ENCODE measurements around the gene GNAQ.
"Not testable (repeated sequence)": the region's sequence is repeated elsewhere in the genome, so short reads cannot be mapped to it uniquely, and the experiment has no call there.

Gene GNAQ

DNA sequence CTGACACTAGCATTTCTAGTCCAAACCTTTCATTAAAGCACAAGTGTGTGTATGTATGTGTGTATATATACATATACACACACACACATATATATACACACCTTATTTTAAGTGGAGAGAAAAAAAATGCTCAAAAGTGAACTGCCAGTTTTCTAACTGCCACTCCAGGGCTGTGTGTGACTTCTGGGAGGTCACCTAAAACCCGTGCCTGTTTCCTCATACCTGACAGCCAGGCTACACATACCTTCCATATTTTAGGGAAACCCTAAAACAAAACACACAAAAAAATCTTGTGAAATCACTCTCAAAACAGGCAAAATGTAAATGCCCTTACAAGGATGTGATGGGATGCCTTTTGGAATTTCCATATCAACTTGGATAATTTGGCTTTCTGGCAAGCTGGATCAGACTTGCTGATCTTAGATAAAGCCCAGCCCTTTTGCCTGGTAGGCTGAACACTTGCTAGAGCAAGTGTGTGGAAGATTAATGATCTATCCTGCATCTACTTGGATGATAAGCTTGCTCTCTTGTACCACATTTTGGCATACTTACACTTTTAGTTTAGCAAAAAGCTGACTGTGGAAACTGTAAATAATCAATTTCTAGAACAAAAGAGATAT lies 127.8 kb downstream of the GNAQ start:
- no peak for DNase-seq (ENCODE audit: low read depth)

DNA sequence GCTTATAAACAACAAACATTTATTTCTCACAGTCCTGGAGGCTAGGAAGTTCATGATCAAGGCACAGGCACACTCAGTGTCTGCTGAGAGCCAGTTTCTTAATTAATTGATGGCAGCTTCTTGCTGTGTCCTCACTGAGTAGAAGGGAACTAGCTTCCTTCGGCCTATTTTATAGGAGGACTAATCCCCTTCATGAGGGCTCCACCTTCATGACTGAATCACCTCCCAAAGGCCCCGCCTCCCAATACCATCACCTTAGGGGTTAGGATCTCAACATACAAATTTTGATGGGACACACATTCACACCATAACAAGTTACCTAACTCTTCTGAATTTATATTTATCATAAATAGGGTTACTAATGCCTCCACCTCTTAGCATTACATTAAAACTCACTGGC lies 129.8 kb downstream of the GNAQ start:
- DNase-seq (ENCODE audit: low read depth), result no peak

DNA sequence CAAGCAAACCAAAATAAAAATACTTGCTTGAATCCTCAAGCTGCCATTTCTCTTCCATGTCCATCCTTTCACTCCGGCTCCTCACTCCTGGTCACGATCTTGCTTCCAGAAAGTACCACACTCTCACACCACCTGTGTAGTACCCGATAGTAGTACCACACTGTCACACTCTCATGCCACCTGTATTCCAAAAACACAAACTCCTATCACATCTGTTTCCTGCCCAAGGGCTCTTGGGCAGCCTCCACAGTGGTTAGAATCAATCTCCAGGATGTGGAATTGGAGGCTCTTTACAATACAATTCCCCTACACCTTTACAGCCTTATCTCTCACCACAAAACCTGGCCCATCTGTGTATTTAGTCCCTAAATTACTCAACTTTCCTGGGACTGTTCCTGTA lies 130.6 kb downstream of the GNAQ start:
- no peak for DNase-seq (ENCODE audit: low read depth)

DNA sequence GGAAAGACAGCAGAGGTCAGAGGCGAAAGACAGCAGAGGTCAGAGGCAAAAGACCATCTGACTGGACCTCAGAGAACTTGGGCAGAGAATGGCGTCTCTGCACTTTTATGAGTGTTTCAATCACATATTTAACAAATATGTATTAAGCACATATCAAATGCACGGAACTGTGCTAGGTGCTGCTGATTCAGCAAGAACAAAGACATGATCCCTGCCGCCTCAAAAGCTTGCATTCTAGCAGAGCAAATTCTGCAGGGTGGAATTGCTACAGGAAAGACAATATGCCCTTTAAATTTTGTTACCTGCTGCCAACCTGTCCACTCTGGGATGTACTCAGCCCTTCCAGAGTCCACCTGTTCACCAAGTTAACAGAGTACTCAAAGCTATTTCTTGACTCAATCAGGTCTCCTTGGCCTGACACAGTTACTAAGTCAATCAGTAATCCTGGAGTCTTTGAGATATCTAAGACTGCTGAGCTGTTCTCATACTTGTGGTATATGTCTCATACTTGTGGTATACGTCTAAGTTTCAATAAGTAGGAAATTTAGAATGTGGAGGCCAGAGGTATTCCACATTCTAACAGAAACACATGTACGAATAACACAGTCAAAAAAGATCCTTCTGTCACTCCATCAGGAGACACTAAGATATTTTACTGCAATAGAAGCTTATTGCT lies 131.8 kb downstream of the GNAQ start:
- no peak for DNase-seq (ENCODE audit: low read depth)

DNA sequence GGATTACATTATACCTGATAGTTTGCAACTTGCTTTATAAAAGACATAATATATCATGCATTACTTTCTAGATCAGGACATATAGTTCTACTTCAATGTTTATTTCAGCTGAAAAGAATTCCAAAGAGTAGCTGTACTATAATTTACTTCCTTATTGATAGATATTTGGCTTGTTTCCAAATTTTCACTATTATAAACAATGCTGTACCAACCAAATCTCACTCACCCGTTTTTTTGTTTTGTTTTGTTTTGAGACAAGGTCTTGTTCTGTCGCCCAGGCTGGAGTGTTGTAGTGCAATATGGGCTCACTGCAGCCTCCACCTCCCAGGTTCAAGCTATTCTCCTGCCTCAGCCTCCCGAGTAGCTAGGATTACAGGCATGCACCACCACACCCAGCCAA lies 132.7 kb downstream of the GNAQ start:
- no peak for DNase-seq (ENCODE audit: low read depth)

DNA sequence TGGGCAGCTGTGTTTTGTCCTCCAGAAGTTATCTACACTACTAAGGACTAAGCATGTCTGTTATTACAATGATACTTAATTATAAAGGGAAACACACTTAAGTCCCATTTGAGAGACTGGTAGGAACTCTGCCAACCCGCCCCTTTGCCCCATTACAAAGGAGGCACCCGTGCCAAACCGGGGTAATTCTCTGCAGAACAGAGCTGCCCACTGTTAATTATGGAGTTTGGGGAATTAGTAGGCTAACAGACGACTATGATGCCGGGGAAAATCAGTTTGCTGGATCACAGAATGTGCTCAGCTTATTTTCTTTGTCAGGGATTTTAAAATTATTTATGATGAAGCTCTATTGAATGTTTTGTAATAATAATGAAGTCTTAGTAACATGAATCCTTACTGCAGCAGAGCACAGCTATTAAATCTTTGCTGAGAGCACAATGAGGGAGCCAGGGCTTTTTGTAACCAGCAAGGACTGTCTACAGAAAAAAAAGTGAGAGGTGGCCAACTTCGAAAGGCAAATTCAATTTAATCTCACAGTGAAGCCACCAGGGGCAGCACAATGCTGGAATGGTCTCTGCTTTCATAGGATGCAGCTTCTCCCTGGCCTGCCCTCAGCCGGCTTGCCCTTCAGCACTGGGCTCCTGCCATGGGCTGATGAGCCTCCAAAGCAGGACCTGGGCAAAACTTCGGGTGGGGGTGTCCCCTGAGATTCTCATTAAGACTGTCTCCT lies 134.5 kb downstream of the GNAQ start:
- DNase-seq (ENCODE audit: low read depth), result no peak

DNA sequence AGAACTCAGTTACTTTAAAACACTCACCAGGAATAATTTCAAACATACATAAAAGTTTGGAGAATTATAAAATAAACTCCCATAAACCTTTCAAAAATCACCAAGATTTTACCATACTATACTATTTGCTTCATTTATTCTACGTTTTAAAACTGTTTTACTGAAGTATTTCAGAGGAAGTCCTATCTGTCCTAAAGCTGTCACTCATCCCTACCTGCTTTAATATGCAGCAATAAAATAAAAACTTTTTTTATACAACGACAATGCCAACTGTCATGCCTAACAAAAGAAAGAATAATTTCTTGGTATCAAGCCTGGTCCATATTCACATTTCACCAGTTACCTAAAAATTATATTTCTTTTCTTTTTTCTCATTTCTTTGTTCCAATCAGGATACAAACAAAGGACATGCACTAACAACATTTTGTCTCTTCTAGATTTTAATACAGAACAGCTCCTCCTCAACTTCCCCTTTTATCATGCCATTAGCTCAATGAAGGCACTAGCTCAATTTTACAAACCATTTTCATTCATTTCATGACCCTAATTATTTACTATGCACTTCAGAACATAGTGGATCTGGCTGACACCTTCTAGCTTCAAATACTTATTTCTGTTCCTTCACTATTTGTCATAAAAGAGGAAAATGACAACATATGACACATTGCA lies 135.2 kb downstream of the GNAQ start:
- DNase-seq (ENCODE audit: low read depth), result no peak

DNA sequence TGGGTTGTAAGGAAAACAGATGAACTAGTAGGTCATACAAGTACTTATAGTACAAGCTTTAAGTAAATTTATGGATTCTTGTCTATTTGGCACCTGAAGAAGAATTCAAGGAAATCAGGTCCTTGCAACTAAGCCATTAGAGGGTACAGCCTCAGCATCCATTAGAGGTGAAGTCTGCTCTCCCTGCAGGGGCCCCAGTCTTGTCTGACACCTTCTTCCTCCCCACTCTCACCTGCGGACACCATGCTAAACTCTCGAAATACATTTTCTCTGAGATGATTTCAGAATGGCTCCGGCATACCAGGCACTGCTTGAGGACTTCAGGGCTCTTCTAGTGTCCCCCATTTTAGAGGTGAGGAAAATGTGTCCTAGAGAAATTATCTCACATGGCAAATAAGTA lies 137.9 kb downstream of the GNAQ start:
- no peak for DNase-seq (ENCODE audit: low read depth)

DNA sequence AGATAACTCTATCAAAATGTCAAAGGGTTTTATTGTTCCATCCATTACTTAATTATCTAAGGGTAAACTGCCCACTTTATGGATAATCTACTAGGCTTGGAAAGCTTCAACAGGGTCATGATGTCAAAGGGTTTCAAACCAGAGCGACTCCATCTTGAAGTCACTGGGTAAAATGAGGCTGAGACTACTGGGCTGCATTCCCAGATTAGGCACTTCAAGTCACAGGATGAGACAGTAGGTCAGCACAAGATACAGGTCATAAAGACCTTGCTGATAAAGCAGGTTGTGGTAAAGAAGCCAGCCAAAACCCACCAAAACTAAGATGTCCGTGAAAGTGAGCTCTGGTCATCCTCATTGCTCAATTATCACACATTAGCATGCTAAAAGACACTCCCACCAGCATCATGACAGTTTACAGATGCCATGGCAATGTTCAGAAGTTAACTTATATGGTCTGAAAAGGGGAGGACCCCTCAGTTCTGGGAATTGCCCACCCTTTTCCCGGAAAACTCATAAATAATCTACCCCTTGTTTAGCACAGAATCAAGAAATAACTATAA lies 138.6 kb downstream of the GNAQ start:
- no peak for DNase-seq (ENCODE audit: low read depth)

DNA sequence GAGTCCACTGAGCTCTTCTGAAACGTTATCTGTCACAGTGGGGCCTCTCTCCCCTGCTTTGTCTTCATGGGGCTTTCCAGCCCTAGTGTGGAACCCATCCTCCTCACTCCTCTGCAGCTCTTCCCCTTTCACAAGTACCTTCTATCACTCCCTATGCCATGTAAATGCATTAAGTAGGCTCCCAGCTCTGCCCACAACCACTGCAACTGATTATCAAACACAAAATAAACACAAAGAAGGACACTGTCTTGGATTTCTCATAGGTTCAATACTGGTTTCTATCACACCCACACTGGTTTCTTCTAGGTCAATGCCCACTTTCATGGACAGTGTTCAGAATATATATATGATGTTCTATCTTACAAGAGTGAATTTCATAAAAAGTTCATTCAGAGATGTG lies 139.4 kb downstream of the GNAQ start:
- DNase-seq (ENCODE audit: low read depth), result no peak

DNA sequence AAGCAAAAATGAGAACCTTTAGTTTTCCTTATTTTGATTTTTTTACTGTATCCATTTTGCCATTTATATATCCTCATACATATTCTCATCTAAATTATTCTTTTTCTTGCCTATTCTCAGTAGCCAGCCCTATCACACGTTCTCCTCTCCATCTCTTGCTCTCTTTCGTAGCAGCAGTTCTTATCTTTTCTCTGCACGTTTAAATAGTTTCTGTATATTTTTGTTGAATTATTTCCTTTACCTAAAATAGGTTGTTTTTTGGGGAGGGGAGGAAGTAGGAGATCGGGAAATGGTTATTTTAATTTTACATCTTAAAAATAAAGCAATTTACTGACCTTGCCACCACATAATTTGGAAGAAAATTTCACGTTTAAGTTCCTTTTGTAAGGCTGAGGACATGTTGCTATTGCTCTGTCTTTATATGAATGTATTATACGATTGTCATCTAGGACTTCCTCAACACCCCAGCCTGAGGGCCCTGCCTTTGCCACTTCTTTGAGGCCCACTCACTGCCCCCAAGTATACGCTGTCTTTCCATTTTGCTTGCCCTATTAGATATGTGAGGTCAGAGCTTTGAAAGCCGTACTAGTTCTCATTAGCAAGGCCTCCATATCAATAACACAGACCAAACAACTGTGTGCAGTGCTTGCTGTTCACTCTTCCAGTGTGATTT lies 140.3 kb downstream of the GNAQ start:
- no peak for DNase-seq (ENCODE audit: low read depth)

DNA sequence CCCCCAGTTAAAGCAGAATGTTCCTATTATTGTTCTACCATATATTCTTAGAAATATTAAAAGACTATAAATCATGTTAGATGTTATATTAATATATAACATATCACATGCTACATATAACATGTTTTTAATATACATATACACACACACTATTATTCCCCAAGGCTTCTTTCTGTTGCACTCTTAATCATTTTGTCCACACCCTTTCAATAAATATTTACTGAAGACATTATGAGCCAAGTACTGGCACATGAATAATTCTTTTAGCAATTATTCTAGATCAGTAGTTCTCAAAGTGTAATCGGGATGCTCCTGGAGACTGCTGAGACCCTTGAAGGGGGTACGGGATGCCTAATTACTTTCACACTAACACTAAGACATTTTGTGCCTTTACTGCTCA lies 143.9 kb downstream of the GNAQ start:
- DNase-seq (ENCODE audit: low read depth), result no peak

DNA sequence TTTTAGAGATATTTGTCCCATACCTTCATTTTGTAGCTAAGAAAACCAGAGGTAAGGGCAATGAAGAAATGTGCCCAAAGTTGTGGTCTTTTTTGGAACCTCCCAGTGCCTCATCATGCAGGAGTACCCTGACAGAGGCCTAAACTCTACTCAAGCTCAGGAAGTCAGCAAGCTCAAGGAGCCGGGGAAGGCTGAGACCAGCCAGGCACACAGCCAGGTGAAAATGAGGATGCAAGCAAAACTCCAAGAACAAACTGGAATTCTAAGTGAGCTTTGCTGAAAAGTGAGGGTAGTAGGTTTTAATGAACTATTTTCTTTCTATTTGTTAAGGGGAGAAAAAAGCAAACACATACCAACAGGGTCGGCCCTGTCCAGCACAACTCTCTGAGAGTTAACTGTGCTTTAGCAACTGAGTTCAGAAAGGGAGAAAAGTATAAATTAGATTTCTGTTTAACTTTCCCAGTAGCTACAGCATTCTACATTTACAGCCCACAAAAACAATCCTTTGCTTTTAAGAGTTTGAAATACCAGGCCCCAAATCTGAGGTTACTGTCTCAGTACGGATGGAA lies 146.4 kb downstream of the GNAQ start:
- no peak for DNase-seq (ENCODE audit: low read depth)

DNA sequence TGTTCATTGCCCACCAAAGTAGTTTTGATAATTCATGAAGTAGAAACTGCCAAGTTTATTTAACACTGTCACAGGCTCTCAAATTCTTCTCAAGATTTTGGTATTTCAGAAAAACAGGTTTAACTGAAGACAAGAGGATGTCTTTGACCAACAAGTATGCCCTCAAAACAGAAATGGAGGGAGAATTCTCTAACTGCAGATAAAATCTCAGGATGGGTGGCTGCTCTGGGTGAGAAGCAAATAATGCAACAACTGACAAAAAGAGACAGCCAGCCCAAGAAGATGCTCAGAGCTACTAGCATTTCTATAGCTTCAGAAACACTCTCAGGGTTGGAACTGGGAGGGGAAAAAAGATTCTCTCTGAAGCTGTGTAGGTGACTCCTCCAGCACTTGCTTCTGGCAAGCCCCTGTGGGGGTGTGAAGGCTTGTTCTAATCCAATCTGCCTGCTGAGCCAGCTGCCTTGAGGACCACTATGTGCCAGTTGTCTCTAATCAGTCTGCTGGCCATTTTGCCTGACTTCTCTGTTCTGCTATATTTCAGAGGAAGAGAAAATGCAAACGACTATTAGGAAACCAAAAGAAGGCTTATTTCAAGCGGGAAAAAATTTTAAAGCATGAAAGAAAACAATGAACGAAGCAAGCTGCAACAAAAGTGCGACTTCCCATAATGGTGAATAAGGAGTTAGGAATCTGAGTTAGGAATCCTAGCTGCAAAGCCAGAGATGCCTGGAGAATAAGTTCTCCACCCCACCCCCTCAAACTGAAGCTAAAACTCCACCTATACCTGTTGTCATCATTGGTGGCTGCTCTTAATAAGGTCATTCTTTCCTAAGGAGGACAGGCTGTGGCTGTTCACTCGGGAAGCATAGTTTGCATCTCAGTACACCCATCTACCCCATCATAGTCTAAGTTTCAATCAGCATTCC lies 147.5 kb downstream of the GNAQ start:
- DNase-seq (ENCODE audit: low read depth), result no peak

DNA sequence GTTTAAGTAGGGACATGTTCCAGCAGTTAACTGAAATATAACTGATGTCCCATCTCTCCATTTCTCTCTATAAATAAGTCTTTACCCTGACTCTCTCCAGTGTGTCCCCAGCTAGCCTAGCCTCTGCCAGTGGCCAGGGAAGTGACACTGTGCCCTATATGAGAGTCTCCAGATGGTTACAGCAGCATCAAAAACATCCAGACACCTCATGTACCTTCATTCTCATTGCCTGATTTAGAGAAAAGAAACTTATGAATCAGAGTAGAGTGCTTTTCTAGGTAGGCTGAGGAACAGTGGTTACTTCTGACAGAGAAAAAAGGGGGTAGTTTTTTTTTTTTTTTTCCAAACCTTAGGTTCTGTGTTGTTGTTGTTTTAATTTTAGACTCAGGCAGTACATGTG lies 148.5 kb downstream of the GNAQ start:
- no peak for DNase-seq (ENCODE audit: low read depth)

DNA sequence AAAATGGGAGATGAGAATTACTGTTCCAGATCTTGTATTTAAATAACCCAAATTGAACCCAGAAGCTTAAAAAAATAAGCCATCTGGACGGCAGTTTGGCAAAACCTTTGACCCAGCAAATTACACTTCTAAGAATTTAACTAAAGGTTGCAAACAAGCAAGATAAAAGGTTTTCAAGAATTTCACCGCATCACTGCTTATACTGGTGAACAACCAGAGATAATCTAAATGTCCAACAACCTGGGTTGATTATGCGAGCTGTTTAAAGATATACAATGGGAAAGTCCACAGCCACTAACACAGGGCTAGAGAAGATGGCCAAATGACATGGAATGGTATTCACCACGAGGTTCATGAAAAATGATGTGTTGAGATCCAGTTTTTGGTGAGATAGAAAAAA lies 149.3 kb downstream of the GNAQ start:
- no peak for DNase-seq (ENCODE audit: low read depth)

DNA sequence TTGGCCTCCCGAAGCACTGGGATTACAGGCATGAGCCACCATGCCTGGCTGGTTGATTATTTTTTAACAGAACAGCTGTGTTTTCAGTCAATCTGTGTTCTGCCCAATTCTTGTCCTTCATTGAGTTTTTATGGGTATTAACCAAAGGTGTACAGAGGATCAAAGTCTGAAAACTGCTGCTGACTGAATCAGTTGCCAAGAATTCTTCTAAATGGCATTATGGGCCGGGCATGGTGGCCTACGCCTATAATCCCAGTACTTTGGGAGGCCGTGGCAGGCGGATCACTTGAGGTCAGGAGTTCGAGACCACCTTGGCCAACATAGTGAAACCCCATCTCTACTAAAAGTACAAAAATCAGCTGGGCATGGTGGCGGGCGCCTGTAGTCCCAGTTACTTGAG lies 150.0 kb downstream of the GNAQ start:
- DNase-seq (ENCODE audit: low read depth), result not testable (repeated sequence)

DNA sequence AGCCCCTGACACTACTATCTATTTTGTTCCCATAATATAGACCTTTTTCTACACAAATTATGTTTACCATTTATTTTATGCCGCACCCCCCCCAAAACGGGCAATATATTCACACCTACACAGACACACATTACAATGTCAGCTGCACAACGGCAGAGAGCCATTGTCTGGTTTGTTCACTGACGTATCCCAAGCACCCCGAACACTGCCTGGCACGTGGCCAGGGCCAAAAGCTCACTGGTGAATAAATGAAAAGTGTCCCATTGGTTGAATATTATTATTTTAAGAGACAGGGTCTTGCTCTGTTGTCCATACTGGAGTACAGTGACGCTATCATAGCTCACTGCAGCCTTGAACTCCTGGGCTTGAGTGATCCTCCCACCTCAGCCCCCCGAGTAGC lies 150.5 kb downstream of the GNAQ start:
- no peak for DNase-seq (ENCODE audit: low read depth)

DNA sequence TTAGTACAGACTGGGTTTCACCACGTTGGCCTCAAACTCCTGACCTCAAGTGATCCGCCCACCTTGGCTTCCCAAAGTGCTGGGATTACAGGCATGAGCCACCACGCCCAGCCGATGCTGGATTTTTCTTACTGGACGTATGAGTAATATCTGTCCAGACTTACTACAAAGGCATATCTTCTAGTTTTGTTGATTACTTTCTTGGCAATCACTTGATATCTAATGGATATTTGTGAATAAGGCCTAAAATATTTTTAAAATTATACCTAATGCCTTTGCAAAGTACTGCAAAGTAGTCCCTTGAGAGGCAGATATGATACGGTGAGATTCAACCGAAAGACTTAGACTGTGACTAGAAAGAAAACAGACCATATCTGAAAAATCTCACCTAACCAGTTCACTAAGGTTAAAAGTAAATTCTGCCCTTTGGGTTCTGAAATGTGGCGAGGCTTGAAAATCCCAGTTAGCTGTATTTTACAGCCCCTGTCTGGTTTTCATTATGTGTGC lies 152.1 kb downstream of the GNAQ start:
- no peak for DNase-seq (ENCODE audit: low read depth)

DNA sequence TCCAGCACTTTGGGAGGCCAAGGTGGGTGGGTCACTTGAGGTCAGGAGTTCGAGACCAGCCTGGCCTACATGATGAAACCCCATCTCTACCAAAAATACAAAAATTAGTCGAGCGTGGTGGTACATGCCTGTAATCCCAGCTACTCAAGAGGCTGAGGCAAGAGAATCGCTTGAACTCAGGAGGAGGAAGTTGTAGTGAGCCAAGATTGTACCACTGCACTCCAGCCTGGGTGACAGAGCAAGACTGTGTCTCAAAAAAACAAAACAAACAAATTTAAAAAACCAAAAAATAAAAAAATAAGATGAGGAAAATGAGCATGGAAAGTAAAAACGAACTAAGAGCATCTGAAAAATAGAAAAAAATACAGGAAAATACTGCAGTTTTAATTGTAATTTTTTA lies 152.8 kb downstream of the GNAQ start:
- not testable (repeated sequence) for DNase-seq (ENCODE audit: low read depth)
